ENCODE data around the gene PBX2.

DNA sequence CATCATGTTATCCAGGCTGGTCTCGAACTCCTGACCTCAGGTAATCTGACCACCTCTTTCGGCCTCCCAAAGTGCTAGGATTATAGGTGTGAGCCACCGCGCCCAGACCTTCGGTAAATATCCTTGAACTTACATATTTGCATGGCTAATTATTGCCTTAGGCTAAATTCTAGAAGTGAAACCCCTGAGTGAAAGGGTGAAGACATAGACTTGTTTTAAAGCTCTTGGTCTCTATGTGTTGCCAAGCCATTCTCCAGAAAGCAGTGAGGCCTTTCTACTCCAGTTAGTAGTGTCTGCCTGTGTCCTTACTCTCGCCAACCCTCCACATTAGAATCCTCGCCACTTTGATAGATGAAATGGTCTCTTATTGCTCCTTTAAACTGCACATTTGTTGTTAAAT lies 36.4 kb upstream of the PBX2 start:
- TF ChIP-seq MAFK (IDR thresholded peaks at IDR 0.05; ENCODE audit: low read depth, low read length): no peak
- TF ChIP-seq CTCF (conservative IDR thresholded peaks at IDR 0.05; ENCODE audit: low read depth, low read length): no peak
- no peak for TF ChIP-seq CHD1 (IDR thresholded peaks at IDR 0.05; ENCODE audit: low read depth, low read length)
- no peak for TF ChIP-seq RAD21 (IDR thresholded peaks at IDR 0.05; ENCODE audit: low read length)
